ENCODE results near the gene CADM1.

The CADM1 gene

GRCh38 chr11:115345840-115346239 lies 158.4 kb downstream of the CADM1 start:
- DNase-seq, result no peak

- DNase-seq, result no peak
These were observed 158.9 kb downstream of the CADM1 start for GRCh38 chr11:115345361-115345760.

DNA sequence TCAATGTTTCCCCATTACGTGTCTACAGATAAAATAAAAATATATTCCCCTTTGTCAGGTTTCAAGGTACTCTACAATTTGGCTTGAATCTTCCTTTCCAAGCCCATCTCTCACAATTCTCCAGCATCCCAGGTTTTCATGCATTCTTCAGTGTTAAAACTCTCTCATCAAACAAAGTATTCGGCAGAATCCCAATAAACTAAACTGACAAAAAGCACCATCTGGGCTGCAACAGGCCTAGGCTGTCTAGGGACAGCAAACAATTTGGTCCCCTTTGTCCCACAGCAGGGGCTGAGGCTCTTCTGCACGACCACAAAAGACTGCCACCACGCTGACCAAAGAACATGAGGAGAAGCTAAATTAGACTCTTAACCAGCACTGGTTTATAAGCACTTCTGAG lies 159.4 kb downstream of the CADM1 start:
- DNase-seq, result no peak

- no peak for DNase-seq
These were observed 162.1 kb downstream of the CADM1 start for GRCh38 chr11:115342142-115342541.

DNA sequence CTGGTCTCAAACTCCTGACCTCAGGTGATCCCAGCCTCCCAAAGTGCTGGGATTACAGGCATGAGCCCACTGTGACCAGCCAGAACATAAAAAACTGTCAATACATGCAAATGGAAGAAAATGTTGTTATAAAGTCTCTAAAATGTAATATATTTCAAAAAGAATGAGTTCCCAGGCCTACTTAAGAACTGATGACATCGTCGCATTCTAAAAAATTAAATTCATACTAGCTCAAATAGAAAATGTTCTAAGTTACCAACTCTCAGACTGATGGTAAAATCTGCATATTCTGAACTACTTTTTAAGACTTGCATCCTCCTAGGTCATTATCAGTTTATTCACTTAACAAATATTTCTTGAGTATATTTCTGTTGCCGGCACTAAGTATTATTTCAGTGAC lies 163.3 kb downstream of the CADM1 start:
- DNase-seq, result no peak

- no peak for DNase-seq
These were observed 165.7 kb downstream of the CADM1 start for GRCh38 chr11:115338476-115338875.

GRCh38 chr11:115334932-115335788 lies 169.1 kb downstream of the CADM1 start:
- no peak for DNase-seq

GRCh38 chr11:115333949-115334348 lies 170.3 kb downstream of the CADM1 start:
- DNase-seq, result no peak

DNA sequence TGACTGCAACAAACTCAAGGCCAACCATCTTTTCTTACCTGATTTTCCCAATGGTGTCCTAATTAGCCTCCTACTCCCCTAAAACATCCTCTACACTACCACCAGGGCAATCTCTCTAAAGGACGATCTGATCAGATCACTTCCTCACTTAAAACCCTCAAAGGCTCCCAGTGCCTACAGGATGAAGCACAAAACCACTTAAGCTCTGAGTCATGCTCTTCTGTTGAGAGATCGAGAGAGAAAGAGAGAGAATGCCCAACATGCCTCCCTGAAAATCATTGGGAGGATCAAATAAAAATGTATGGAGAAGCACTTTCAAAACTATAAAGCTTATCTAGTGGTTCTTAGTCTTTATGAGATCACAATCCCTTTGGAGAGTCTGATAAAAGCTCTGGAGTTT lies 171.1 kb downstream of the CADM1 start:
- DNase-seq, result no peak

DNA sequence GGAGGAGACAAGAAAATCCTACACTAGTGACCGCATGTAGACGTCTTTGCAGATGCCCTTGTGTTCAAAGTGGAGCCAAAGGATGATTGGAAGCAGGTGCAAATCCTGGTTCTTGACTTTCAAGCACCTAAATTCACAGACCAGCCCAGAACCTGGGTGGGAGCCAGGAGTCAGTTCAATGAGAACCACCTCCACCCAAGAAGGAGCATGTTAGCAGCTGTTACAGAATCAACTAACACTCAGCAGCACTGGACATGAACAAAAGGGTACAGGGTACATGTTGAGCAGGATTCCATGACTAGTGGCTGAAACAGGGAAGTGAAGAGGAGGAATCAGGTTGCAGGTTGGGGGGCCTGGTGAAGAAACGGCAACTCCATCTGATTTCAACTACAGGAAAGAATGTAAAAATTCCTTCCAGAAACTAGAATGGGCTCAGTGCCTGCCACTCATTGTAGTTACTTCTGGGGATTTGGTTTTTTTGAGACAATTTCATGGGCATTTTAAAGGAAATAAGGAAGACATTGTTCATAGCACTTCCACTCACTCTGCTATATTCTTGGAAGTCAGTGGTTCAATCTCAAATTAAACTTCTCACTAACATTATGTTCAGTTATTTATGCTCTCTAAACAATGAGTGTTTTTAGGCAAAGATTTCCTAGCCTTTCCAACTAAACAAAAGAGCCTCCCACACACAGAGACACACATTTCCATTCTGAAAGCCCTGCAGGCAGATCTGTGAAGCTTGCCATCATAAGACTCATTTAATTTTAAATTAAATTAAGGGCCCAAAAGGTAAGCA lies 173.3 kb downstream of the CADM1 start:
- no peak for DNase-seq

GRCh38 chr11:115326526-115326925 lies 177.7 kb downstream of the CADM1 start:
- DNase-seq, result no peak

DNA sequence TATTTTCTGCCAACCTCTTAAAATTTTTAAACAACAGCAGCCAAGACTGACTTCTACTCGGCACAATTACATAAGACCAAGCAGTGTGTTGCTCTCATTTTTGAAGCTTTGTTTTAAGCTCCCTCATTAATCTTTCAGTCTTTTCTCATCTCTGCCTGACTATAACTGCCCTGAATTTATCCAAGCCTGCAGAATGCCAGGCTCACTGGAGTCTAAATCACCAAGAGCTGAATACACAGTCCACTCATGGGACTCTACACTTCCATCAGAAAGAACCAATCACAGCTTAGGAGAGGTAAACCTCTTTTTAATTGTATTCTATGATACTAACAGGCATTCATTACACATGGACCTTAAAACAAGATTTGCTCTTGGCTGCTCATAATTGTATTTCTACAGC lies 178.7 kb downstream of the CADM1 start:
- DNase-seq, result no peak

DNA sequence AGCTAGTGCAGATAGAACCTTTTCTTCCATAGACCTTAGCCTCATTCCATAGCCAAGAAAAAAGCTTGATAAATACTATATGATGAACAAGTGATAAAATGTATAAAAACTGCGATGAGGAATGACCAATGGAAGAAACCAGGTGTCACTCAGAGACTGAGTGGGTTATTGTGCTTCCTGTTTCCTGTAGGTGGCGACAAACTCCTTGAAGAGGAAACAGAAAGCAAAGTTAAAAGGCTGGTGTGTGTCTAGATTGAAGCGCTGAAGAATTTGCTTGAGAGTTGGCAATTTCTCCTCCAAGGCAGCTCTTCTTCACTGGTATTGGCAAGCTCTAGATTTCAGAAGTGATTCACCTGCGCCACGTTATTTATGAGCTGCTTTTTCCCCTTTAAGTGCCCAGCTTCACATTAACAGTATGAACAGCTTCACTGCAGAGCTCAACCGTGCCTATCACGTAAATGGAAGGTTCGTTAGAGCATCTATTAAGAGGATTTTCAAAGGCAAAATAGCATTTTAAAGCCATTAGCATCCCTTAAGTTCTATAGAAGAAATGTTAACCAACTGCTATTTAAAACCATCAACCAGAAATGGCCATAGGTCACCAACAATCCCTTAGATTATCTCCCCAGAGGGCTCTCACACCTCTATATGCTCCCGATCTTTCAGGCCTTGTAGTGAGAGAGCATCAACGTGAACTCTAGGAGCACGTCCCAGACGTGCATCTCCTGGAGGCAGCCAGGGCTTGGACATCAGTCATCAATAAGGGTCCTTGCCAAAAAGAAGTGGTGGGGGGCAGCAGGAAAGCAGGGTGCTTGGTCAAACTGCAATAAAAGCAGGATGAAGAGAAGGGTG lies 179.4 kb downstream of the CADM1 start:
- DNase-seq, result no peak

- no peak for DNase-seq
These were observed 181.5 kb downstream of the CADM1 start for GRCh38 chr11:115322553-115323203.

DNA sequence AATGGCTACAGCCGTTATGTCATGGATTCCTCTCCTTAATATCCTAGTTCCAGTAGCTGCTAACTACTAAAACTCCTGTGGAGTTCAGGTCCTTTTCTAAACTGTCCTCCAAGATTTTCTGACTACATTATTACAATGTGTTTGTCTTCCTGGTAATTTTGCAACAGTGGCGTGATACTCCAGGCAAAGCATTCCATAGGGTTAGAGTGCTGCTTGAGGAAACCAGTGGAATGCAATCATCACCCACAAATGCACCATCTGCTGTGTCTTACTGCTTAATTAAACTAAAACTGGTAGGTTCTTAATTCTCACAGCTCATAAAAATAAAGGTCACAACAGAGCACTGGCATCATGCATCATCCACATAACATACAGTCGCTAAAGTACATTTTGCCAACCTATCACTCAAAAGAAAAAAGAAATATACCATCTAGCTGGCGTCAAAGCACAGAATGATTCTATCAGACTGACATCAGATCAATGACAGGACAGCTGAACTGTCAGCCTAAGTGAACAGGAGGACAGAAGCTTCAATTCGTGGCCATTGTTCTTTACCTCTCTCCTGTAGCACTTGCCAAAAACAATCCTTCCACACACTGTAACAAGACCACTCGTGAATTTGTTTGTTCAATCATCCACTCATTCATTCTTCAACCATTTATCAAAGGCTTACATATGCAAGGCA lies 182.5 kb downstream of the CADM1 start:
- DNase-seq, result no peak

DNA sequence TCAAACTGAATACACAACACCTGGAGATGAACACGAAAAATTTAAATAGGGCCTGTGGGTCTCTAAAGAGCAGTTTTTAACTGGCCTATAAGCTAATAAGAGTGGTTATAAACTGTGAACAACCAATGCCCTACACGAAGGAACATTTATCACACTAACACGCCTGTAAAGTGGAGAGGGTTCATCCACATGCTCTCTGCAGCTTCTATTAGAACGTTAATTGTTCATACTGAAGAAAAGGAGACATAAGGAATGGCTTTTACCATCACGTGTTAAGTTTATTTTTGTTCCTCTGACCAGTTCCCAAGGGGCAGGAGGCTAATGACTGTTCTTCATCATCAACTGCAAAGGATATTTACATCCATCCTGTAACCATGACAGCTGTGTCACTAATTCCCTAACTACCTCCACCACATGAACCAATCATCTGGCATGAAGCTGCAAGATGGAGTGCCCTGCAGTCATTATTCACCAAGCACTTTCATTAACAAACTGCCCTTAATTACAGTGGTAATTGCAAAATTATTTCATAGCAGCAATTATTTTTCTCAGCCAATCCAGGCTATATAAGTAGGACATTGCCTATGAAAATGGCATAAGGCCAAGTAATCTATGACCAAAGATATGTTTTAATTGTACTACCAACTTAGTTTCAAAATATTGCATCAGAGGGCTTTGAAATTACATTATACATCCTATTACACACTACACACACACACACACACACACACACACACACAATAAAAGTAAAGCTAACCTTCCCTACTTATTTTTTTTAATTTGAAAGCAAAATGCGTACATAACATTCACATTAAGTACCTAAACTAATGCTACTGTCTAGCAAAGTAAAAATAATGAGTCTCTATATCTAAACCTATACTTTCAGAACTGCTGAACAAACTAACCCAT lies 186.7 kb downstream of the CADM1 start:
- DNase-seq, result no peak

GRCh38 chr11:115316696-115317095 lies 187.5 kb downstream of the CADM1 start:
- no peak for DNase-seq

- no peak for DNase-seq
These were observed 189.8 kb downstream of the CADM1 start for GRCh38 chr11:115314330-115314920.

GRCh38 chr11:115313224-115313838 lies 190.9 kb downstream of the CADM1 start:
- no peak for DNase-seq

- DNase-seq, result no peak
These were observed 192.3 kb downstream of the CADM1 start for GRCh38 chr11:115311949-115312348.
